ENCODE measurements around the gene GSDME.

The GSDME gene

GRCh38 chr7:24718431-24718831 lies 38.8 kb downstream of the GSDME start:
- no peak overlapping the region for H3K4me3 ChIP-seq (ENCODE audit: low read length)
- no peaks in the 10 kb centered on the region for H3K27me3 ChIP-seq (ENCODE audit: insufficient read depth, low read length)
- no peak overlapping the region for H2AFZ ChIP-seq (ENCODE audit: low read depth, low read length)
- H3K4me1 ChIP-seq (ENCODE audit: insufficient read depth, low read length), result peaks cover 6% of the 10 kb centered on the region
- H3K9me3 ChIP-seq (ENCODE audit: low read length), result no peaks in the 10 kb centered on the region
- H3K36me3 ChIP-seq (ENCODE audit: insufficient read depth, low read length), result peaks cover 30% of the 10 kb centered on the region

GRCh38 chr7:24717694-24718320 lies 39.5 kb downstream of the GSDME start:
- Histone ChIP-seq H3K9me3 (ENCODE audit: low read length) (no peaks in the 10 kb centered on the region), H3K36me3 (ENCODE audit: insufficient read depth, low read length) (peaks cover 30% of the 10 kb centered on the region), H3K4me1 (ENCODE audit: insufficient read depth, low read length) (peaks cover 6% of the 10 kb centered on the region), H2AFZ (ENCODE audit: low read depth, low read length) (no peak overlapping the region), H3K27me3 (ENCODE audit: insufficient read depth, low read length) (no peaks in the 10 kb centered on the region), H3K4me3 (ENCODE audit: low read length) (no peak overlapping the region)

GRCh38 chr7:24717247-24717622 lies 40.0 kb downstream of the GSDME start:
- H3K27me3 ChIP-seq (ENCODE audit: insufficient read depth, low read length), result no peaks in the 10 kb centered on the region
- no peak overlapping the region for H2AFZ ChIP-seq (ENCODE audit: low read depth, low read length)
- H3K9me3 ChIP-seq (ENCODE audit: low read length), result no peaks in the 10 kb centered on the region
- H3K36me3 ChIP-seq (ENCODE audit: insufficient read depth, low read length), result peaks cover 30% of the 10 kb centered on the region
- no peak overlapping the region for H3K4me3 ChIP-seq (ENCODE audit: low read length)
- peaks cover 4% of the 10 kb centered on the region for H3K4me1 ChIP-seq (ENCODE audit: insufficient read depth, low read length)

GRCh38 chr7:24716480-24717246 lies 40.6 kb downstream of the GSDME start:
- Histone ChIP-seq H3K4me3 (ENCODE audit: low read length) (no peak overlapping the region), H3K4me1 (ENCODE audit: insufficient read depth, low read length) (peaks cover 1% of the 10 kb centered on the region), H3K9me3 (ENCODE audit: low read length) (no peaks in the 10 kb centered on the region), H3K36me3 (ENCODE audit: insufficient read depth, low read length) (peaks cover 30% of the 10 kb centered on the region), H2AFZ (ENCODE audit: low read depth, low read length) (no peak overlapping the region), H3K27me3 (ENCODE audit: insufficient read depth, low read length) (no peaks in the 10 kb centered on the region)

GRCh38 chr7:24715661-24716479 lies 41.4 kb downstream of the GSDME start:
- H3K4me3 ChIP-seq (ENCODE audit: low read length), result no peak overlapping the region
- H3K36me3 ChIP-seq (ENCODE audit: insufficient read depth, low read length), result peaks cover 30% of the 10 kb centered on the region
- no peak overlapping the region for H2AFZ ChIP-seq (ENCODE audit: low read depth, low read length)
- H3K9me3 ChIP-seq (ENCODE audit: low read length), result no peaks in the 10 kb centered on the region
- no peaks in the 10 kb centered on the region for H3K27me3 ChIP-seq (ENCODE audit: insufficient read depth, low read length)
- H3K4me1 ChIP-seq (ENCODE audit: insufficient read depth, low read length), result no peaks in the 10 kb centered on the region

GRCh38 chr7:24715171-24715570 lies 42.1 kb downstream of the GSDME start:
- H3K4me1 ChIP-seq (ENCODE audit: insufficient read depth, low read length), result no peaks in the 10 kb centered on the region
- no peaks in the 10 kb centered on the region for H3K27me3 ChIP-seq (ENCODE audit: insufficient read depth, low read length)
- H2AFZ ChIP-seq (ENCODE audit: low read depth, low read length), result no peak overlapping the region
- no peak overlapping the region for H3K4me3 ChIP-seq (ENCODE audit: low read length)
- peaks cover 30% of the 10 kb centered on the region for H3K36me3 ChIP-seq (ENCODE audit: insufficient read depth, low read length)
- H3K9me3 ChIP-seq (ENCODE audit: low read length), result no peaks in the 10 kb centered on the region

GRCh38 chr7:24714676-24715010 lies 42.6 kb downstream of the GSDME start:
- Histone ChIP-seq H3K4me1 (ENCODE audit: insufficient read depth, low read length) (no peaks in the 10 kb centered on the region), H3K9me3 (ENCODE audit: low read length) (no peaks in the 10 kb centered on the region)

GRCh38 chr7:24713850-24714675 lies 43.2 kb downstream of the GSDME start:
- Histone ChIP-seq H3K4me1 (ENCODE audit: insufficient read depth, low read length) (no peaks in the 10 kb centered on the region), H3K27me3 (ENCODE audit: insufficient read depth, low read length) (no peaks in the 10 kb centered on the region), H2AFZ (ENCODE audit: low read depth, low read length) (no peak overlapping the region), H3K9me3 (ENCODE audit: low read length) (no peaks in the 10 kb centered on the region), H3K4me3 (ENCODE audit: low read length) (no peak overlapping the region), H3K36me3 (ENCODE audit: insufficient read depth, low read length) (peaks cover 31% of the 10 kb centered on the region)

More at GRCh38 chr7:24714676-24715010, 42.6 kb downstream of the GSDME start:
- peaks cover 32% of the 10 kb centered on the region for H3K36me3 ChIP-seq (ENCODE audit: insufficient read depth, low read length)
- H3K4me3 ChIP-seq (ENCODE audit: low read length), result no peak overlapping the region
- H3K27me3 ChIP-seq (ENCODE audit: insufficient read depth, low read length), result no peaks in the 10 kb centered on the region
- no peak overlapping the region for H2AFZ ChIP-seq (ENCODE audit: low read depth, low read length)

GRCh38 chr7:24713039-24713793 lies 44.0 kb downstream of the GSDME start:
- H3K27me3 ChIP-seq (ENCODE audit: insufficient read depth, low read length), result no peaks in the 10 kb centered on the region
- H2AFZ ChIP-seq (ENCODE audit: low read depth, low read length), result no peak overlapping the region
- H3K4me1 ChIP-seq (ENCODE audit: insufficient read depth, low read length), result no peaks in the 10 kb centered on the region
- H3K9me3 ChIP-seq (ENCODE audit: low read length), result no peaks in the 10 kb centered on the region
- peaks cover 23% of the 10 kb centered on the region for H3K36me3 ChIP-seq (ENCODE audit: insufficient read depth, low read length)
- H3K4me3 ChIP-seq (ENCODE audit: low read length), result no peak overlapping the region

- Histone ChIP-seq H3K36me3 (ENCODE audit: insufficient read depth, low read length) (peaks cover 26% of the 10 kb centered on the region), H3K4me3 (ENCODE audit: low read length) (no peak overlapping the region), H2AFZ (ENCODE audit: low read depth, low read length) (no peak overlapping the region), H3K9me3 (ENCODE audit: low read length) (peaks cover 2% of the 10 kb centered on the region), H3K27me3 (ENCODE audit: insufficient read depth, low read length) (no peaks in the 10 kb centered on the region), H3K4me1 (ENCODE audit: insufficient read depth, low read length) (no peaks in the 10 kb centered on the region)
Observed at GRCh38 chr7:24709585-24710360, 47.5 kb downstream of the GSDME start.

- H3K9me3 ChIP-seq (ENCODE audit: low read length), result peaks cover 2% of the 10 kb centered on the region
- peaks cover 22% of the 10 kb centered on the region for H3K36me3 ChIP-seq (ENCODE audit: insufficient read depth, low read length)
Observed at GRCh38 chr7:24709051-24709450, 48.2 kb downstream of the GSDME start.

More at GRCh38 chr7:24709051-24709450, 48.2 kb downstream of the GSDME start:
- Histone ChIP-seq H3K4me3 (ENCODE audit: low read length) (no peak overlapping the region), H2AFZ (ENCODE audit: low read depth, low read length) (no peak overlapping the region), H3K27me3 (ENCODE audit: insufficient read depth, low read length) (no peaks in the 10 kb centered on the region), H3K4me1 (ENCODE audit: insufficient read depth, low read length) (no peaks in the 10 kb centered on the region)
